Fibroblast of mammary gland (primary cell): ENCODE data around the gene MED13L.

Experiments
- DNase-seq: peaks from one replicate; pipeline ENCODE4 v3.0.0-alpha.2; 2010; ENCODE audit warnings: low read depth
- H3K4me3 ChIP-seq: 2 replicates; pipeline ENCODE4 v1.5.1; 2011; ENCODE audit warnings: low read depth, mild to moderate bottlenecking, low read length, moderate library complexity; ENCODE audit not compliant: control insufficient read depth
- TF ChIP-seq, protein P1 (sequence below): conservative IDR thresholded peaks from 2 replicates; pipeline ENCODE4 v1.5.1; 2011; ENCODE audit warnings: low read depth, low read length, inconsistent platforms; ENCODE audit not compliant: control insufficient read depth, insufficient read depth

MED13L gene

DNA sequence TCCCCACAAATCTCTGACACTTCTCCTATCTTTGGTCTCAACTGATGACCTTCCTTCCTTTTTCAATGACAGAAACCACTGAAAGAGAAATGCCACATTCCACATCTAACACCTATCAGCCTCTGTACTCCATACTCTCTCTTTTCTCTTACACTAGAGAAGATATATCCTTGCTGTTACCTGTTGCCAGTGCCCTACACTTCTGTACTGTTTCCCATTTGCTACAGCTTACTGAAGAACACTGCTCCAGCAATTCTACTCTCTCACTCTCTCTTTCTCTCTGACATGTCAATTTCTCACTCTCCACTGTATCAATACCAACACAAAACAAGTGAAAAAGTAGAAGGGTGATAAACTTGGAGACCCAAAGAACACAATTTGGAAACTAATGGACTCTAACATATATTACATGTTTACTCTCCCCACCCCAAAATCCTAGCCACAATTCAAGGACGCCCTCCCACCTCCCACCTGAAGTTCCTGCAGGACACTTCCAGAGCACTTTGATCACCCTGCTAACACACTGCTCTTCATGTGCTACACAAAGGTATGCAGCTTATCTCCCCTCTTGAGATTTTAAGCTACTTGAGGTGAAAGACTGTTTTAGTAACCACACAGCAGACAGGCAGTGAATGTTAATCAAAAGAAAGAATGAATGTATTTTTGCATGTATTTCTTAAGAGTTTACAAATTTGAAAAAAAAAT, 95.0 kb downstream of the MED13L start:
- DNase-seq = no peak
- TF ChIP-seq, protein P1, sequence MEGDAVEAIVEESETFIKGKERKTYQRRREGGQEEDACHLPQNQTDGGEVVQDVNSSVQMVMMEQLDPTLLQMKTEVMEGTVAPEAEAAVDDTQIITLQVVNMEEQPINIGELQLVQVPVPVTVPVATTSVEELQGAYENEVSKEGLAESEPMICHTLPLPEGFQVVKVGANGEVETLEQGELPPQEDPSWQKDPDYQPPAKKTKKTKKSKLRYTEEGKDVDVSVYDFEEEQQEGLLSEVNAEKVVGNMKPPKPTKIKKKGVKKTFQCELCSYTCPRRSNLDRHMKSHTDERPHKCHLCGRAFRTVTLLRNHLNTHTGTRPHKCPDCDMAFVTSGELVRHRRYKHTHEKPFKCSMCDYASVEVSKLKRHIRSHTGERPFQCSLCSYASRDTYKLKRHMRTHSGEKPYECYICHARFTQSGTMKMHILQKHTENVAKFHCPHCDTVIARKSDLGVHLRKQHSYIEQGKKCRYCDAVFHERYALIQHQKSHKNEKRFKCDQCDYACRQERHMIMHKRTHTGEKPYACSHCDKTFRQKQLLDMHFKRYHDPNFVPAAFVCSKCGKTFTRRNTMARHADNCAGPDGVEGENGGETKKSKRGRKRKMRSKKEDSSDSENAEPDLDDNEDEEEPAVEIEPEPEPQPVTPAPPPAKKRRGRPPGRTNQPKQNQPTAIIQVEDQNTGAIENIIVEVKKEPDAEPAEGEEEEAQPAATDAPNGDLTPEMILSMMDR = no peak
- H3K4me3 ChIP-seq = no peak overlapping the region

DNA sequence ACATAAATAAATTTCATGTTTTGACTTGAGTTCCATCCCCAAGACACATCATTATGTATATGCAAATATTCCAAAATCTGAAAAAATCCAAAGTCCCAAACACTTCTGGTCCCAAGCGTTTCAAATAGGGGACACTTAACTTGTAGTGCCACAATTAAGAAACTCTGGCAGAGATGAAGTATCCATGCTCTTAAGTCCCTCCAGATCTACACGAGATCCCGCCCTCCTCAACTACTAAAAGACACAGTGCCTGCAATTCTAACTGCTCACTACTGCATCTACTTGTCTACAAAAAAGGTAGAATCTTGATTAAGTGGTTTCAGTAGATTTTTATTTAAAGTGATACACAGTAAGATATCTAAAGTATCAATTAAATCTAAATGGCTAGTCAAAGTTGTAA, 97.0 kb downstream of the MED13L start:
- TF ChIP-seq, protein P1 = no peak
- DNase-seq = no peak
- H3K4me3 ChIP-seq = no peak overlapping the region

DNA sequence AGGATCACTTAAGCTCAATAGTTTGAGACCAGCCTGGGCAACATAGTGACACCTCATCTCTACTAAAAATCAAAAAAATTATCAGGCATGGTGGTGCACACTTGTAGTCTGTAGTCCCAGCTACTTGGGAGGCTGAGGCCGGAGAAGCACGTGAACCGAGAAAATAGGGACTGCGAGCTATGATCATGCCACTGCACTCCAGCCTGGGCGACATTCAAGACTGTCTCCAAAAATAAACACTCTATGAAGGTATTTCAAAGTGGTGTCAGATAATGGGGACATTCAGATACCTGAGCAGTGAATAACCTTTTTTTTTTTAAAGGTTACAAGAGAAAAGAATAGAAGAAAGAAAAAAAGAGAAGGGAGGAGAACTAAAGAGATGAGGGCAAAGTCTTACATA, 98.1 kb downstream of the MED13L start:
- no peak overlapping the region for H3K4me3 ChIP-seq
- DNase-seq = no peak
- TF ChIP-seq, protein P1 = no peak

DNA sequence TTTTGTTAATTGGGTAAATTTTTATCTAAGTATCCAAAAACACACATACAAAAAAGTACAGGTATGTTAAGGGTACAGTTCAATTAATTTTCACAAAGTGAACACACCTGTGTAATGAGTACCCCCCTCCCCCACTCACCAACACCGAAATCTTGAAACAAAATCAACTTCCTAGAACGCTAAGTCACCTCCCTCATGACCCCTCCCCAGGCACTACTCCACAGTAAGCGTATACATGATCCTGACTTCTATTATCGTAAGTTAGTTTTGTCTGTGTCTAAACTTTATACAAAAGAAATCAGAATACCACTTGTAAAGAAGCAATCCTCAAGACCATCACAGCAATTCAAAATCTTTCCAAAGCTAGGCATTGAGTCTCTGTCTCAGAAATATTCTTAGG, 100.5 kb downstream of the MED13L start:
- no peak for DNase-seq
- TF ChIP-seq, protein P1 = no peak
- no peak overlapping the region for H3K4me3 ChIP-seq

DNA sequence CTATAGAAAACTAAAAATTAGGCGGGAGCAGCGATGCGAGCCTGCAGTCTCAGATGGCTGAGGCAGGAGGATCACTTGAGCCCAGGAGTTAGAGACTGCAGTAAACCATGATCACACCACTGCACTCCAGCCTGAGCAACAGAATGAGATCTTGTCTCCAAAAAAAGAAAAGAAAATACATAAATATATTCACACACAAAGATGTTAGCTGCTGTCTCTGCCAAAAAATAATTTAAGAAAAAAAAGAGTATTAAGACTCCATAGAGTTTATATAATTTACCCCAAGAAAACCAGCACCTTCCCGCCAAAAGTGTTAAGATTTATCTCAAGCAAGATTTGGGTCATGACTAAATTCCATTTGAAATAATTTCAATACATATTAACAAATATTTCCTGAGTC, 102.6 kb downstream of the MED13L start:
- TF ChIP-seq, protein P1 = no peak
- no peak overlapping the region for H3K4me3 ChIP-seq
- DNase-seq = no peak

DNA sequence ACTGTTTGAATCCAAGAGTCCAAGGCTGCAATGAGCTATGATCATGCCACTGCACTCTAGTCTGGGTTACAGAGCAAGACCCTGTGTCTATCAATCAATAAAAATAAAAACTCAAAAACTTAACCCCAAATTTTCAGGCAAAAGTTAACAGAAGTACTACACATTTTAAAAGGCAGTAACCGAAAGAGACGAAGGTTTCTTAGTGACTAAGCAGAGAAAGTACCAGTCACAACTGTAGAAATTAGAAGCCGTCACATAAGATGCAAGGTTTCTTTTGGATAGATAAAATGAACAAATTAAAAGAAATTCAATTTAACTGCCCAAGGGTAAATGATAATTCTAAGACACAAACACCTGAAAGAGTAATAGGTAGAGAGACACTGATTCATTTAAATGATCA, 103.5 kb downstream of the MED13L start:
- no peak for DNase-seq
- TF ChIP-seq, protein P1 = no peak

More for the DNA sequence above, 103.5 kb downstream of the MED13L start:
- H3K4me3 ChIP-seq = no peak overlapping the region
